IMR-90 (cell line): ENCODE measurements around the gene CLRN3. TPM values are rescaled to one million over a fixed set of nuclear protein-coding genes. Genes with fewer than 3 reads are reported as not detected.

Source experiments
- ATAC-seq: fragments of 200-7000 bp; cut with Tn5 transposase; 2 replicates; pipeline ENCODE4 v1.9.1; 2020; ENCODE audit warnings: low read depth, mild to moderate bottlenecking, moderate library complexity
- BruUV-seq: library from RNA; stranded (reverse); fragments of 400-500 nt; replicated peaks from 2 replicates; lab custom pipeline; 2021; lab: Mats Ljungman, UMichigan
- CTCF ChIA-PET: fragments of 300-600 bp; formaldehyde crosslinking; extraction: SDS; loops from one replicate; lab custom pipeline; 2021; ENCODE audit warnings: antibody characterized with exemption; lab: Yijun Ruan, JAX
- POLR2A ChIA-PET: fragments of 300-600 bp; sonication (Branson Sonifier 250); formaldehyde crosslinking; loops from one replicate; lab custom pipeline; 2022; ENCODE audit warnings: antibody characterized with exemption; ENCODE audit not compliant: unreplicated experiment; lab: Charles Lee
- DNase-seq: peaks from one replicate; pipeline ENCODE4 v3.0.0; 2013
- H2AFZ ChIP-seq: replicated peaks from 2 replicates; pipeline ENCODE3; 2013; ENCODE audit warnings: low read length, mild to moderate bottlenecking; ENCODE audit not compliant: poor library complexity
- H2AK5ac ChIP-seq: 2 replicates; pipeline ENCODE4 v1.6.1; 2013; ENCODE audit warnings: low read depth, low read length, inconsistent platforms
- H2AK9ac ChIP-seq: replicated peaks from 2 replicates; pipeline ENCODE3; 2013; ENCODE audit warnings: mild to moderate bottlenecking, low read depth, low read length, moderate library complexity; ENCODE audit not compliant: poor library complexity
- H2BK120ac ChIP-seq: 2 replicates; pipeline ENCODE4 v1.6.1; 2013; ENCODE audit warnings: low read depth, low read length, inconsistent platforms
- H2BK15ac ChIP-seq: 3 replicates; pipeline ENCODE4 v1.6.1; 2013; ENCODE audit warnings: low read depth, low read length, inconsistent platforms
- H2BK20ac ChIP-seq: 2 replicates; pipeline ENCODE4 v1.6.1; 2013; ENCODE audit warnings: low read depth, mild to moderate bottlenecking, inconsistent platforms, low read length, moderate library complexity
- H2BK5ac ChIP-seq: 2 replicates; pipeline ENCODE4 v1.6.1; 2013; ENCODE audit warnings: mild to moderate bottlenecking, low read depth, low read length, inconsistent platforms; ENCODE audit not compliant: poor library complexity, severe bottlenecking
- H3K14ac ChIP-seq: replicated peaks from 2 replicates; pipeline ENCODE4 v1.6.1; 2013; ENCODE audit warnings: low read depth, low read length, inconsistent platforms
- H3K18ac ChIP-seq: 2 replicates; pipeline ENCODE4 v1.6.1; 2013; ENCODE audit warnings: low read depth, low read length, control low read depth
- H3K23ac ChIP-seq: 2 replicates; pipeline ENCODE4 v1.6.1; 2013; ENCODE audit warnings: low read depth, low read length, inconsistent platforms
- H3K27ac ChIP-seq: 2 replicates; pipeline ENCODE4 v1.5.1; 2013; ENCODE audit warnings: mild to moderate bottlenecking, control low read depth, low read length; ENCODE audit not compliant: insufficient read depth
- H3K27me3 ChIP-seq: 2 replicates; pipeline ENCODE4 v1.6.1; 2013; ENCODE audit warnings: low read length; ENCODE audit not compliant: control insufficient read depth, insufficient read depth
- H3K36me3 ChIP-seq: 2 replicates; pipeline ENCODE4 v1.6.1; 2013; ENCODE audit warnings: low read length, mixed read lengths; ENCODE audit not compliant: control insufficient read depth, insufficient read depth
- H3K4ac ChIP-seq: 2 replicates; pipeline ENCODE4 v1.6.1; 2013; ENCODE audit warnings: low read depth, low read length, inconsistent platforms
- H3K4me1 ChIP-seq: 2 replicates; pipeline ENCODE4 v1.6.1; 2013; ENCODE audit warnings: low read length, mixed read lengths; ENCODE audit not compliant: control insufficient read depth, insufficient read depth
- H3K4me2 ChIP-seq: 2 replicates; pipeline ENCODE4 v1.6.1; 2013; ENCODE audit warnings: low read depth, mild to moderate bottlenecking, control low read depth, low read length, moderate library complexity
- H3K4me3 ChIP-seq: 2 replicates; pipeline ENCODE4 v1.5.1; 2013; ENCODE audit warnings: low read depth, mild to moderate bottlenecking, control low read depth, low read length, moderate library complexity; ENCODE audit not compliant: insufficient read depth
- H3K56ac ChIP-seq: 2 replicates; pipeline ENCODE4 v1.6.1; 2013; ENCODE audit warnings: low read length, inconsistent platforms; ENCODE audit not compliant: insufficient read depth; ENCODE audit errors: extremely low read depth
- H3K79me1 ChIP-seq, 2 experiments: 2 replicates each; pipeline ENCODE4 v1.6.1; 2013; ENCODE audit warnings: low read length in 2 of 2, inconsistent platforms in 1 of 2, low read depth in 1 of 2
- H3K9ac ChIP-seq: 2 replicates; pipeline ENCODE4 v1.6.1; 2013; ENCODE audit warnings: low read depth, low read length, control low read depth
- H3K9me1 ChIP-seq: 2 replicates; pipeline ENCODE4 v1.6.1; 2013; ENCODE audit warnings: low read length, inconsistent platforms; ENCODE audit not compliant: insufficient read depth
- H3K9me3 ChIP-seq: 2 replicates; pipeline ENCODE4 v1.6.1; 2013; ENCODE audit warnings: low read length; ENCODE audit not compliant: control insufficient read depth, insufficient read depth
- H4K20me1 ChIP-seq: 2 replicates; pipeline ENCODE4 v1.6.1; 2013; ENCODE audit warnings: low read length, inconsistent platforms; ENCODE audit not compliant: insufficient read depth
- H4K5ac ChIP-seq: 2 replicates; pipeline ENCODE4 v1.6.1; 2013; ENCODE audit warnings: mild to moderate bottlenecking, low read depth, low read length, control low read depth
- H4K8ac ChIP-seq, 2 experiments: 2 replicates each; pipeline ENCODE4 v1.6.1; 2013; ENCODE audit warnings: low read depth in 2 of 2, low read length in 2 of 2, control low read depth in 1 of 2, inconsistent platforms in 1 of 2
- H4K91ac ChIP-seq: 2 replicates; pipeline ENCODE4 v1.6.1; 2013; ENCODE audit warnings: low read depth, low read length, inconsistent platforms; ENCODE audit not compliant: insufficient read depth
- BHLHE40 ChIP-seq: fragments of 150-350 bp; IDR thresholded peaks from 2 replicates; pipeline ENCODE4 v1.6.1; 2016; ENCODE audit warnings: mild to moderate bottlenecking, low read depth, low read length
- CEBPB ChIP-seq: IDR thresholded peaks from 2 replicates; pipeline ENCODE4 v1.6.1; 2012; ENCODE audit warnings: low read depth, low read length, improper control_type of control experiment
- CHD1 ChIP-seq: IDR thresholded peaks from 2 replicates; pipeline ENCODE4 v1.6.1; 2012; ENCODE audit warnings: low read depth, low read length, improper control_type of control experiment
- CTCF ChIP-seq: conservative IDR thresholded peaks from 2 replicates; pipeline ENCODE4 v1.5.1; 2012; ENCODE audit warnings: mild to moderate bottlenecking, low read depth, low read length, improper control_type of control experiment
- MAFK ChIP-seq: IDR thresholded peaks from 2 replicates; pipeline ENCODE4 v1.6.1; 2012; ENCODE audit warnings: low read depth, low read length, improper control_type of control experiment
- MAZ ChIP-seq: IDR thresholded peaks from 2 replicates; pipeline ENCODE4 v1.6.1; 2012; ENCODE audit warnings: low read depth, mild to moderate bottlenecking, low read length, improper control_type of control experiment, moderate library complexity, borderline replicate concordance
- MXI1 ChIP-seq: IDR thresholded peaks from 2 replicates; pipeline ENCODE4 v1.6.1; 2012; ENCODE audit warnings: low read depth, mild to moderate bottlenecking, low read length, moderate library complexity, borderline replicate concordance
- NFE2L2 ChIP-seq: fragments of 150-350 bp; IDR thresholded peaks from 2 replicates; pipeline ENCODE4 v1.6.1; 2016; ENCODE audit warnings: low read depth, mild to moderate bottlenecking, low read length
- POLR2A ChIP-seq: IDR thresholded peaks from 2 replicates; pipeline ENCODE4 v1.6.1; 2012; ENCODE audit warnings: mild to moderate bottlenecking, low read depth, low read length
- RAD21 ChIP-seq: IDR thresholded peaks from 2 replicates; pipeline ENCODE4 v1.6.1; 2012; ENCODE audit warnings: low read length, improper control_type of control experiment
- RCOR1 ChIP-seq: IDR thresholded peaks from 2 replicates; pipeline ENCODE4 v1.6.1; 2012; ENCODE audit warnings: mild to moderate bottlenecking, low read length, improper control_type of control experiment; ENCODE audit not compliant: insufficient replicate concordance
- RFX5 ChIP-seq: IDR thresholded peaks from 2 replicates; pipeline ENCODE4 v1.8.0; 2012; ENCODE audit warnings: low read depth, mild to moderate bottlenecking, low read length, moderate library complexity
- SMC3 ChIP-seq: fragments of 150-350 bp; IDR thresholded peaks from 2 replicates; pipeline ENCODE4 v1.6.1; 2016; ENCODE audit warnings: low read depth, mild to moderate bottlenecking, antibody characterized with exemption, low read length, moderate library complexity
- WGBS, 2 experiments: methylation state at CpG; one replicate each; pipeline versions ENCODE4 v1.1.5 to v1.1.7; 2013; ENCODE audit warnings: missing lambda C conversion rate in 2 of 2; ENCODE audit not compliant: insufficient read length in 1 of 2; ENCODE audit errors: extremely low coverage in 2 of 2; 5-methylcytosine and 5-hydroxymethylcytosine counted together
- dilution Hi-C: fragments of 300-500 bp; cut with HindIII; formaldehyde crosslinking; loops from one replicate; pipeline ENCODE4 v1.14.3; 2018; ENCODE audit warnings: low sequenced_read_pairs; ENCODE audit not compliant: unreplicated experiment
- in situ Hi-C: fragments of 300-500 bp; cut with MboI; formaldehyde crosslinking; loops from 3 replicates; pipeline ENCODE4 v1.14.3; 2019; ENCODE audit warnings: low sequenced_read_pairs, inconsistent platforms, mixed read lengths
- intact Hi-C: fragments of 100-400 bp; cut with micrococcal nuclease; formaldehyde crosslinking; loops from 2 replicates; pipeline ENCODE4 v1.10.0; 2022
- polyA plus RNA-seq, 3 experiments: library from polyadenylated mRNA; depleted of rRNA; stranded (reverse); fragments of >200 nt; gene quantifications; 2 replicates each; pipeline ENCODE4 v1.2.3, GENCODE V29; 2012; ENCODE audit warnings: low replicate concordance in 1 of 3
- total RNA-seq: library from RNA; depleted of rRNA; stranded (reverse); fragments of >200 nt; gene quantifications from 2 replicates; pipeline ENCODE4 v1.2.3, GENCODE V29; 2012
- TF ChIP-seq, protein P1 (sequence below): fragments of 150-350 bp; IDR thresholded peaks from 2 replicates; pipeline ENCODE4 v1.6.1; 2016; ENCODE audit warnings: low read depth, mild to moderate bottlenecking, low read length, moderate library complexity, borderline replicate concordance
- TF ChIP-seq, protein P2 (sequence below): fragments of 150-350 bp; IDR thresholded peaks from 2 replicates; pipeline ENCODE4 v1.6.1; 2017; ENCODE audit warnings: mild to moderate bottlenecking, antibody characterized with exemption, low read length, low read depth

CLRN3 gene
- total and polyA plus RNA-seq, 2 of the 4 experiments (the other 2 are of a cell fraction): not detected

- Histone ChIP-seq H3K27me3 (no peaks in the 10 kb centered on the region), H4K20me1 (no peaks in the 10 kb centered on the region), H3K27ac (no peak overlapping the region), H3K9me1 (no peaks in the 10 kb centered on the region; the same call in 1 of the 2 replicates), H4K5ac (no peak overlapping the region), H3K9ac (no peak overlapping the region), H2BK20ac (no peak overlapping the region), H3K4me2 (no peak overlapping the region), H2BK120ac (no peak overlapping the region), H2AK9ac (no peak overlapping the region), H3K9me3 (no peaks in the 10 kb centered on the region), H3K56ac (no peak overlapping the region), H3K4me1 (peaks cover 5% of the 10 kb centered on the region; the same call in 1 of the 2 replicates), H3K18ac (no peak overlapping the region), H3K4ac (no peak overlapping the region), H4K91ac (no peak overlapping the region), H3K79me1 (no peaks in the 10 kb centered on the region), H2AFZ (no peak overlapping the region), H2BK5ac (no peak overlapping the region), H2BK15ac (no peak overlapping the region), H3K14ac (no peak overlapping the region), H3K23ac (no peak overlapping the region), H2AK5ac (peak overlapping the region; percentile 1; the same call in 1 of the 2 replicates), H4K8ac (no peak overlapping the region), H3K36me3 (no peaks in the 10 kb centered on the region), H3K4me3 (no peak overlapping the region)
- dilution Hi-C loops (no loop called here), in situ Hi-C loops (no loop called here), intact Hi-C loops (no loop called here)
- no peak for DNase-seq
- TF ChIP-seq MAFK: no peak
- TF ChIP-seq CHD1: no peak
- no peak for TF ChIP-seq RCOR1
- TF ChIP-seq, protein P1, sequence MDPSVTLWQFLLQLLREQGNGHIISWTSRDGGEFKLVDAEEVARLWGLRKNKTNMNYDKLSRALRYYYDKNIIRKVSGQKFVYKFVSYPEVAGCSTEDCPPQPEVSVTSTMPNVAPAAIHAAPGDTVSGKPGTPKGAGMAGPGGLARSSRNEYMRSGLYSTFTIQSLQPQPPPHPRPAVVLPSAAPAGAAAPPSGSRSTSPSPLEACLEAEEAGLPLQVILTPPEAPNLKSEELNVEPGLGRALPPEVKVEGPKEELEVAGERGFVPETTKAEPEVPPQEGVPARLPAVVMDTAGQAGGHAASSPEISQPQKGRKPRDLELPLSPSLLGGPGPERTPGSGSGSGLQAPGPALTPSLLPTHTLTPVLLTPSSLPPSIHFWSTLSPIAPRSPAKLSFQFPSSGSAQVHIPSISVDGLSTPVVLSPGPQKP: no peak
- TF ChIP-seq SMC3: no peak
- no peak for TF ChIP-seq MXI1
- no peak for TF ChIP-seq RAD21
- no peak for TF ChIP-seq BHLHE40
- TF ChIP-seq CEBPB: no peak
- no peak for TF ChIP-seq CTCF
- TF ChIP-seq MAZ: no peak
- TF ChIP-seq, protein P2, sequence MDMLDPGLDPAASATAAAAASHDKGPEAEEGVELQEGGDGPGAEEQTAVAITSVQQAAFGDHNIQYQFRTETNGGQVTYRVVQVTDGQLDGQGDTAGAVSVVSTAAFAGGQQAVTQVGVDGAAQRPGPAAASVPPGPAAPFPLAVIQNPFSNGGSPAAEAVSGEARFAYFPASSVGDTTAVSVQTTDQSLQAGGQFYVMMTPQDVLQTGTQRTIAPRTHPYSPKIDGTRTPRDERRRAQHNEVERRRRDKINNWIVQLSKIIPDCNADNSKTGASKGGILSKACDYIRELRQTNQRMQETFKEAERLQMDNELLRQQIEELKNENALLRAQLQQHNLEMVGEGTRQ: no peak
- TF ChIP-seq NFE2L2: no peak
- no peak for TF ChIP-seq RFX5
- no peak for TF ChIP-seq POLR2A
- no peak for ATAC-seq
- CTCF ChIA-PET: interaction anchor here (1.4 kb wide), 1 partner anchor 15 kb away, joined by 4 read pairs; the partner anchor contains the start of gene PTPRE
- 100% methylated on average over 2 of the region's 9 CpGs; no CpG with 5 or more reads in 1 of the 2 experiments for WGBS, 2 experiments
- POLR2A ChIA-PET: no interaction called here
- no TSS peak for BruUV-seq
These were observed 29.5 kb upstream of the CLRN3 start for GRCh38 chr10:127922206-127922605.
